ENCODE data around the gene ZNF582.
"Not testable (repeated sequence)": the region's sequence is repeated elsewhere in the genome, so short reads cannot be mapped to it uniquely, and the experiment has no call there.

The ZNF582 gene

DNA sequence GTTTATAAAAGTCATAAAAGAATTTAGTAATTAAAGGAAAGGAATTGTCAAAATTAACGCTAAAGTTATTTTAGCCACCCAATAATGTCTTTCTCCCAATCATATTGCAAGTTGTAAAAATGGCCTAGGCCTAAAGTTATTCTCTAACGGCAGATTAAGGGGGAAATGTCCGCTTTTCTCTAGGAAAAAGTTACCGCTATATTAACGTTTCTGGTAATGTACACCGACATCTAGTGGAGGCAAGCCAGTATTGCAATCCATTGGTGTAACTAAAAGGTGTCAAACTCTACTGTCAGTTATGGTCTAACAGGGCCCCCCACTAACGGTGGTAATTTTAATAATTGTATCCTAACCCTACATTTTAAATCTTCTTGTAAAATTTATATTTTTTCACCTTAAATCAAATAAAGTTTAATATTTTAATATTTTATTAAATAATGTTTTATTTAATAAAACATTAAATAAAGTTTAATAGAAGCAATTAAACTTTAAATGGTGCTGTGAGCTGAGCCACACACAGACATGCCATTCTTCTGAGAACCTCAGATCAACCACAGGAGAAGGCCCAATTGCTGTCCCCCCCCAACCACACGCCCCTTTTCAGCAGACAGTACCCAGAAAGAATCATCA is 42.8 kb downstream of the ZNF582 start:
- peak; percentile 30 for DNase-seq

DNA sequence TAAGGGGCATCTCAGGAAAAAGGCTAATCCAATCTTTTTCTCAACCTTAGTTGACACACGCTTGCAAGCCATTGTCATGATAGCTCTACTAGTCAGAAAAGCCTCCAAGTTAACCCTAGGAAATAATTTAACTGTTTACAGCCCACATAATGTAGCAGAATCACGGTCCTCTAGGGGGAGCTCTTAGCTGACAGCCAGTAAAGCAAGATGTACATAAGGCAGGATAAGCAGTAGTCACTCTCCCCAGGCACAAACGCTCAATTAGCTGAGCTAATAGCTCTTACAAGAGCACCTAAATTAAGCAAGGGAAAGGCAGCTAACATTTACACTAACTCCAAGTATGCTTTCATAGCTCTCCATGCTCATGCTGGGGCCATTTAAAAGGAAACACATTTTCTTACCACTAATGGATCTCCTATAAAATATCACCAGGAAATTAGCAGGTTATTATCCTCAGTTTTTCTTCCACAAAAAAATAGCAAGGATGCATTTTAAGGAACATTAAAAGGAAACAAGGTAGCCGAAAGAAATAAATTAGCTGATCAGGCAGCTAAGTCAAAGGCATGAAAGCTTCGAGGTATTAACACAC is 45.0 kb downstream of the ZNF582 start:
- DNase-seq = no peak

DNA sequence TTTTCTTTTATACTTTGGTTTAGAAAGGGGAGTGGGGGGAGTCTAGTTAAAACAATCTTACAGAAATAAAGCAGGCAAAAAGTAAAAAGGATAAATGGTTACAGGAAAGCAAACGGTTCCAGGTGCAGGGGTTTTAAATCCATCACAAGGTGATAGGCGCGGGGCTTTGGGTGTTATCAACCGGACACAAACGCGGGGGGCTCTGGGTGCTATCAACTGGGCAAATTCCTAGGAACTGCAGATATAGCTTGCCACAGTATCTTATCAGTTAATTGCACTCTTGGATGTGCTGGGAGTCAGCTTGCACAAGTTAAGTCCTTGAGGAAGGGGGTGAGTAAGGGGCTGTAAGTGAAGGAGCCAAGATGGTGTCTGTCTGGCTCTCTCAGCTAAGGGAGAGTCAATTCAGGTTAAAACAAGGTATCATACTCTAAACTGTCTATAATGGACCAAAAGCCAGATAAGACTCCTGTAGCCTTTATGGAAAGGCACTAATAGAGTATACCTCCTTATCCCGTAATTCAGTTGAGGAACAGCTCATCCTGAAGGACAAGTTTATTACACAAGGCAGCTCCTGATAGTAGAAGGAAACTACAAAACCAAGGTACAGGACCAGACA is 46.1 kb downstream of the ZNF582 start:
- no peak for DNase-seq

DNA sequence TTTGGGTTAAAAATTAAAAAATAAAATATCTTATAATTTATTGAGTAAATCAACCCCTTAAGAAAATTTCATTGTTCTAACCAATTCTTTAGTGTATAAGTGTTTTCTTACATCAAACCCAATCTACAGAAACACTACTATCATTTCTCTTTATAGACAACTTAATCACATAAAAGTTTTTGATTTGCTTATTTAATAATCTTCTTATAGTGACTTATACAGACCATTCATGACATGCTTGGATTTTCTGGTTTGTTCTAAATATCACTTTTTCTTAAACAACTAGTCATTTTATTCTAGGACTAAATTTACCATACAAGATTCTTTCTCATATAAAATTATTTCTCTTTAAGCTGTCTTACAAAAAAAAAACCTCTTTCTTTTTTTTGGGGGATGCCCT is 51.4 kb downstream of the ZNF582 start:
- DNase-seq = no peak

DNA sequence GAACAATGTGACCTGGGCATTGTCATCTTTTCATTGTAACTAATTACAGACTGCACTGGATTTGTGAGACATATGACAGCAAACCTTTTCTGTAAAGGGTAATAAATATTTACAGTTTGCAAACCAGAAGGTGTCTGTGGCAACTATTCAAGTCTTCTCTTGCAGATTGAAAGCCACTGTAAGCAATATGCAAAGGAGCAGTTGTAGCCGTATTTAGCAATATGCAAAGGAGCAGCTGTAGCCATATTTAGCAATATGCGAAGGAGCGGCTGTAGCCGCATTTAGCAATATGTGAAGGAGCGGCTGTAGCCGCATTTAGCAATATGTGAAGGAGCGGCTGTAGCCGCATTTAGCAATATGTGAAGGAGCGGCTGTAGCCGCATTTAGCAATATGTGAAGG is 54.3 kb downstream of the ZNF582 start:
- not testable (repeated sequence) for DNase-seq

DNA sequence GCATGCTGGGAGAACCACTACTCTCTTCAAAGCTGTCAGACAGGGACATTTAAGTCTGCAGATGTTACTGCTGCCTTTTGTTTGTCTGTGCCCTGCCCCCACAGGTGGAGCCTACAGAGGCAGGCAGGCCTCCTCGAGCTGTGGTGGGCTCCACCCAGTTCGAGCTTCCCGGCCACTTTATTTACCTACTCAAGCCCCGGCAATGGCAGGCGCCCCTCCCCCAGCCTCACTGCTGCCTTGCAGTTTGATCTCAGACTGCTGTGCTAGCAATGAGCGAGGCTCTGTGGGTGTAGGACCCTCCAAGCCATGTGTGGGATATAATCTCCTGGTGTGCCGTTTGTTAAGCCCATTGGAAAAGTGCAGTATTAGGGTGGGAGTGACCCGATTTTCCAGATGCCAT is 56.3 kb downstream of the ZNF582 start:
- DNase-seq = not testable (repeated sequence)

DNA sequence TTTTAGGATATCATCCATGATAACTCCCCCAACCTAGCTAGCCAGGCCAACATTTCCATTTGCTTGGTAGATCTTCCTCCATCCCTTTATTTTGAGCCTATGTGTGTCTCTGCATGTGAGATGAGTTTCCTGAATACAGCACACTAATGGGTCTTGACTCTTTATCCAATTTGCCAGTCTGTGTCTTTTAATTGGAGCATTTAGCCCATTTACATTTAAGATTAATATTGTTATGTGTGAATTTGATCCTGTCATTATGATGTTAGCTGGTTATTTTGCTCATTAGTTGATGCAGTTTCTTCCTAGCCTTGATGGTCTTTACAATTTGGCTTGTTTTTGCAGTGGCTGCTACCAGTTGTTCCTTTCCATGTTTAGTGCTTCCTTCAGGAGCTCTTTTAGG is 58.0 kb downstream of the ZNF582 start:
- not testable (repeated sequence) for DNase-seq

DNA sequence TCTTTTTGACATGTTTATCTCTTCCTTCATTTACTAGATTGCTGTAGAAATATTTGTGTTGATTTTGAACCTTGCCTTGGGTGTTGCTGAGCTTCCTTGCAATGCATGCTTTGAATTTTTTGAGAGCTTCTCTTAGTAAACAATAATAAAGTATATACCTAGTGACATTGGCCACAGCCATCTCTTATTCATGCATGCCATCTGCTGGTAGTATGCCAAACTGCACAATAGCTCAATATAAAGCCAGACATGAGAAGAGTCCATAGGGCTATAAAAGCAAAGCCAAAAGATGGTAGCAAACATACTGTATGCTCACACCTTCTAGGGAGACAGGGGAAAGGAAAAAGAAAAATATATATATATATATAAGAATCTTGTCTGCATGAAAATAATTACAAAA is 59.8 kb downstream of the ZNF582 start:
- DNase-seq = peak; percentile 17
